CD4-positive, CD25-positive, alpha-beta regulatory T cell (primary cell): ENCODE measurements around the gene SMS. TPM values are rescaled to one million over a fixed set of nuclear protein-coding genes. Genes with fewer than 3 reads are reported as not detected.

ENCODE experiments used
- ATAC-seq, 2 donors: fragments of 150-1000 bp; cut with Tn5 transposase; one replicate each; pipeline ENCODE4 v1.10.0; 2021; ENCODE audit warnings: low read depth in 2 of 2, moderate number of reproducible peaks in 2 of 2, moderate library complexity in 1 of 2
- DNase-seq, 3 donors: peaks; one replicate each; pipeline versions ENCODE4 v3.0.0 to v3.0.0-alpha.2; 2012 to 2022; ENCODE audit warnings: mixed read lengths in 1 of 3
- H3K27ac ChIP-seq: one replicate; pipeline ENCODE4 v1.7.0; 2013; ENCODE audit warnings: mild to moderate bottlenecking, low read length; ENCODE audit not compliant: insufficient read depth, poor library complexity, severe bottlenecking
- H3K27me3 ChIP-seq: one replicate; pipeline ENCODE4 v1.7.0; 2013; ENCODE audit warnings: low read length; ENCODE audit not compliant: control insufficient read depth, insufficient read depth
- H3K36me3 ChIP-seq: one replicate; pipeline ENCODE4 v1.7.0; 2013; ENCODE audit warnings: mild to moderate bottlenecking, low read length, moderate library complexity; ENCODE audit not compliant: control insufficient read depth, insufficient read depth
- H3K4me1 ChIP-seq: 2 replicates; pipeline ENCODE4 v1.7.0; 2013; ENCODE audit warnings: mild to moderate bottlenecking, low read length; ENCODE audit not compliant: insufficient read depth, control insufficient read depth, poor library complexity, severe bottlenecking
- H3K4me3 ChIP-seq: one replicate; pipeline ENCODE4 v1.7.0; 2013; ENCODE audit warnings: low read depth, mild to moderate bottlenecking, low read length, moderate library complexity
- H3K9me3 ChIP-seq, 2 experiments: 1 replicate in 1 of 2; 2 replicates in 1 of 2; pipeline ENCODE4 v1.7.0; 2013; ENCODE audit warnings: low read length in 2 of 2, mild to moderate bottlenecking in 1 of 2, moderate library complexity in 1 of 2; ENCODE audit not compliant: control insufficient read depth in 2 of 2
- H3K27ac Mint-ChIP-seq, 3 donors: one replicate each; pipeline ENCODE4 v1.8.0; 2020 to 2022; ENCODE audit warnings: mild to moderate bottlenecking in 3 of 3, mixed read lengths in 3 of 3, moderate library complexity in 2 of 3
- H3K27me3 Mint-ChIP-seq: one replicate; pipeline ENCODE4 v1.8.0; 2022; ENCODE audit warnings: mild to moderate bottlenecking, mixed read lengths
- H3K36me3 Mint-ChIP-seq: one replicate; pipeline ENCODE4 v1.8.0; 2020; ENCODE audit warnings: mixed read lengths
- H3K4me1 Mint-ChIP-seq, 4 donors: one replicate each; pipeline ENCODE4 v1.8.0; 2020 to 2022; ENCODE audit warnings: mixed read lengths in 4 of 4, mild to moderate bottlenecking in 1 of 4
- H3K4me3 Mint-ChIP-seq, 4 donors: one replicate each; pipeline ENCODE4 v1.8.0; 2020 to 2022; ENCODE audit warnings: mild to moderate bottlenecking in 4 of 4, mixed read lengths in 4 of 4, moderate library complexity in 3 of 4
- H3K9me3 Mint-ChIP-seq, 7 donors: one replicate each; pipeline ENCODE4 v1.8.0; 2020 to 2022; ENCODE audit warnings: mixed read lengths in 7 of 7, mild to moderate bottlenecking in 3 of 7, moderate library complexity in 2 of 7
- polyA plus RNA-seq, 4 donors: library from polyadenylated mRNA; unstranded; fragments of 300-500 nt; fragmentation: Illumina TruSeq; gene quantifications; one replicate each; pipeline ENCODE4 v1.2.3, GENCODE V29; 2021
- total RNA-seq: library from RNA; stranded (reverse); gene quantifications from one replicate; pipeline ENCODE4 v1.2.3, GENCODE V29; 2022

Gene SMS
- total RNA-seq (24.0 TPM), polyA plus RNA-seq (100 to 1,000 TPM in 1 of 4 donors, 10 to 100 TPM in 3; 68.8 to 105 (median 74.9) TPM)

GRCh38 chrX:21940356-21940829 is at the start of gene SMS:
SMS (plus strand) TSS chrX:21940709; CDS start chrX:21940825, 116 bp downstream.
- H3K4me3 Mint-ChIP-seq, result peak within 1 kb of the TSS; percentile 85 to 94 (median 90)
- peaks cover 0 to 2% (median 0%) of the 10 kb centered on the region in 7 donors for H3K9me3 Mint-ChIP-seq
- Histone ChIP-seq H3K36me3 (no peaks in the 10 kb centered on the region), H3K4me1 (peaks cover 9% of the 10 kb centered on the region), H3K4me3 (peak within 1 kb of the TSS; percentile 13), H3K27me3 (no peaks in the 10 kb centered on the region), H3K27ac (peak within 1 kb of the TSS; percentile 61), H3K9me3 (no peaks in the 10 kb centered on the region)
- H3K27ac Mint-ChIP-seq, result peak within 1 kb of the TSS; percentile 67 to 93 (median 92)
- peak; percentile 27 to 53 (median 48) for DNase-seq
- H3K36me3 Mint-ChIP-seq, result peaks cover 4% of the 10 kb centered on the region
- peak; percentile 43 to 46 for ATAC-seq
- H3K27me3 Mint-ChIP-seq, result no peaks in the 10 kb centered on the region
- H3K4me1 Mint-ChIP-seq, result peaks cover 4 to 29% (median 19%) of the 10 kb centered on the region in 4 donors

GRCh38 chrX:21905313-21905712 is 35.2 kb upstream of the SMS start:
- H3K4me3 Mint-ChIP-seq, result no peak overlapping the region
- no peak overlapping the region for H3K27ac Mint-ChIP-seq
- no peaks in the 10 kb centered on the region for H3K36me3 Mint-ChIP-seq
- Histone ChIP-seq H3K9me3 (no peaks in the 10 kb centered on the region), H3K27ac (no peak overlapping the region), H3K27me3 (no peaks in the 10 kb centered on the region), H3K4me3 (no peak overlapping the region), H3K36me3 (no peaks in the 10 kb centered on the region), H3K4me1 (no peaks in the 10 kb centered on the region)
- no peaks in the 10 kb centered on the region for H3K9me3 Mint-ChIP-seq
- no peaks in the 10 kb centered on the region for H3K27me3 Mint-ChIP-seq
- ATAC-seq, result no peak
- no peak for DNase-seq
- no peaks in the 10 kb centered on the region for H3K4me1 Mint-ChIP-seq

GRCh38 chrX:21905953-21906352 is 34.6 kb upstream of the SMS start:
- H3K27me3 Mint-ChIP-seq, result no peaks in the 10 kb centered on the region
- no peaks in the 10 kb centered on the region for H3K4me1 Mint-ChIP-seq
- no peak overlapping the region for H3K27ac ChIP-seq
- no peaks in the 10 kb centered on the region for H3K27me3 ChIP-seq
- no peaks in the 10 kb centered on the region for H3K4me1 ChIP-seq
- DNase-seq (no peak), ATAC-seq (no peak)
- H3K27ac Mint-ChIP-seq, result no peak overlapping the region
- no peaks in the 10 kb centered on the region for H3K9me3 Mint-ChIP-seq
- H3K36me3 ChIP-seq, result no peaks in the 10 kb centered on the region
- no peaks in the 10 kb centered on the region for H3K9me3 ChIP-seq
- H3K4me3 Mint-ChIP-seq, result no peak overlapping the region
- H3K36me3 Mint-ChIP-seq, result no peaks in the 10 kb centered on the region
- H3K4me3 ChIP-seq, result no peak overlapping the region

GRCh38 chrX:21907260-21907659 is 33.2 kb upstream of the SMS start:
- Mint-ChIP-seq H3K9me3 (no peaks in the 10 kb centered on the region), H3K27ac (no peak overlapping the region), H3K4me1 (peaks cover 0 to 1% (median 0%) of the 10 kb centered on the region in 4 donors), H3K27me3 (no peaks in the 10 kb centered on the region), H3K4me3 (no peak overlapping the region), H3K36me3 (no peaks in the 10 kb centered on the region)
- Histone ChIP-seq H3K9me3 (no peaks in the 10 kb centered on the region), H3K27me3 (no peaks in the 10 kb centered on the region), H3K4me3 (no peak overlapping the region), H3K27ac (no peak overlapping the region), H3K4me1 (no peaks in the 10 kb centered on the region), H3K36me3 (no peaks in the 10 kb centered on the region)
- DNase-seq (no peak), ATAC-seq (no peak)

GRCh38 chrX:21911481-21911880 is 29.0 kb upstream of the SMS start:
- Histone ChIP-seq H3K9me3 (no peaks in the 10 kb centered on the region), H3K36me3 (no peaks in the 10 kb centered on the region), H3K27me3 (no peaks in the 10 kb centered on the region), H3K4me3 (no peak overlapping the region), H3K27ac (no peak overlapping the region), H3K4me1 (no peaks in the 10 kb centered on the region)
- DNase-seq (no peak), ATAC-seq (no peak)
- H3K9me3 Mint-ChIP-seq, result no peaks in the 10 kb centered on the region
- no peak overlapping the region for H3K27ac Mint-ChIP-seq
- no peaks in the 10 kb centered on the region for H3K36me3 Mint-ChIP-seq
- H3K27me3 Mint-ChIP-seq, result no peaks in the 10 kb centered on the region
- no peak overlapping the region for H3K4me3 Mint-ChIP-seq
- H3K4me1 Mint-ChIP-seq, result peaks cover 0 to 2% (median 0%) of the 10 kb centered on the region in 4 donors

GRCh38 chrX:21912220-21912619 is 28.3 kb upstream of the SMS start:
- H3K27ac ChIP-seq, result no peak overlapping the region
- no peaks in the 10 kb centered on the region for H3K9me3 Mint-ChIP-seq

GRCh38 chrX:21912989-21913388 is 27.5 kb upstream of the SMS start:
- no peaks in the 10 kb centered on the region for H3K36me3 Mint-ChIP-seq

More at GRCh38 chrX:21912220-21912619, 28.3 kb upstream of the SMS start:
- peaks cover 0 to 2% (median 0%) of the 10 kb centered on the region in 4 donors for H3K4me1 Mint-ChIP-seq
- Histone ChIP-seq H3K4me1 (no peaks in the 10 kb centered on the region), H3K4me3 (no peak overlapping the region), H3K27me3 (no peaks in the 10 kb centered on the region), H3K36me3 (no peaks in the 10 kb centered on the region), H3K9me3 (no peaks in the 10 kb centered on the region)
- no peak overlapping the region for H3K27ac Mint-ChIP-seq
- no peak for DNase-seq
- H3K36me3 Mint-ChIP-seq, result no peaks in the 10 kb centered on the region
- ATAC-seq, result no peak
- H3K27me3 Mint-ChIP-seq, result no peaks in the 10 kb centered on the region
- H3K4me3 Mint-ChIP-seq, result no peak overlapping the region

GRCh38 chrX:21926116-21926515 is 14.4 kb upstream of the SMS start:
- peaks cover 0 to 14% (median 6%) of the 10 kb centered on the region in 4 donors for H3K4me1 Mint-ChIP-seq
- Histone ChIP-seq H3K9me3 (no peaks in the 10 kb centered on the region), H3K36me3 (no peaks in the 10 kb centered on the region), H3K4me3 (no peak overlapping the region), H3K27ac (no peak overlapping the region), H3K4me1 (no peaks in the 10 kb centered on the region), H3K27me3 (no peaks in the 10 kb centered on the region)
- peaks cover 4% of the 10 kb centered on the region for H3K36me3 Mint-ChIP-seq
- peaks cover 0 to 4% (median 0%) of the 10 kb centered on the region in 7 donors for H3K9me3 Mint-ChIP-seq
- no peak for ATAC-seq
- no peak for DNase-seq
- no peak overlapping the region for H3K4me3 Mint-ChIP-seq
- H3K27me3 Mint-ChIP-seq, result no peaks in the 10 kb centered on the region
- no peak overlapping the region for H3K27ac Mint-ChIP-seq

More at GRCh38 chrX:21912989-21913388, 27.5 kb upstream of the SMS start:
- no peak overlapping the region for H3K4me3 Mint-ChIP-seq
- no peak overlapping the region for H3K27ac Mint-ChIP-seq
- DNase-seq, result no peak
- Histone ChIP-seq H3K4me3 (no peak overlapping the region), H3K9me3 (no peaks in the 10 kb centered on the region), H3K4me1 (no peaks in the 10 kb centered on the region), H3K27me3 (no peaks in the 10 kb centered on the region), H3K36me3 (no peaks in the 10 kb centered on the region), H3K27ac (no peak overlapping the region)
- ATAC-seq, result no peak
- no peaks in the 10 kb centered on the region for H3K27me3 Mint-ChIP-seq
- H3K4me1 Mint-ChIP-seq, result peaks cover 0 to 2% (median 0%) of the 10 kb centered on the region in 4 donors
- no peaks in the 10 kb centered on the region for H3K9me3 Mint-ChIP-seq
